ENCODE data around the gene SDHAF2.

DNA sequence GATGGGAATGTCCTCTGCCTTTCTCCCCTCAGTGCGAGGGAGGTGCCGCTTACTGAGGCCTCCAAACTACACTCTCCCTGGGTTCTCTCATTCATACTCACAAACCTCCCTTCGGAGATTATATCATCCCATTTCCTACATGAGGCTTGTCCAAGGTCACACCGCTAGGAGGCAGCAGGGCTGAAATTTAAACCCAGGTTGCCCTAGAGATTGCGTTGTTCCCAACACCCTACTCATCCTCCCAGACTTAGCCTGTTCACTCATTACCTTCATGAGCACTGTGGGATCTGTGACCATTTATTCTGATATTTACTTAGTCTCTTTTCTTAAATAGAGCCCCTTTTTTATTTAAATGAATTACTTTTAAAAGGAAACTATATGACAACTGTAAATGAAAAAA lies 31.1 kb downstream of the SDHAF2 start:
- TF ChIP-seq, protein P1, sequence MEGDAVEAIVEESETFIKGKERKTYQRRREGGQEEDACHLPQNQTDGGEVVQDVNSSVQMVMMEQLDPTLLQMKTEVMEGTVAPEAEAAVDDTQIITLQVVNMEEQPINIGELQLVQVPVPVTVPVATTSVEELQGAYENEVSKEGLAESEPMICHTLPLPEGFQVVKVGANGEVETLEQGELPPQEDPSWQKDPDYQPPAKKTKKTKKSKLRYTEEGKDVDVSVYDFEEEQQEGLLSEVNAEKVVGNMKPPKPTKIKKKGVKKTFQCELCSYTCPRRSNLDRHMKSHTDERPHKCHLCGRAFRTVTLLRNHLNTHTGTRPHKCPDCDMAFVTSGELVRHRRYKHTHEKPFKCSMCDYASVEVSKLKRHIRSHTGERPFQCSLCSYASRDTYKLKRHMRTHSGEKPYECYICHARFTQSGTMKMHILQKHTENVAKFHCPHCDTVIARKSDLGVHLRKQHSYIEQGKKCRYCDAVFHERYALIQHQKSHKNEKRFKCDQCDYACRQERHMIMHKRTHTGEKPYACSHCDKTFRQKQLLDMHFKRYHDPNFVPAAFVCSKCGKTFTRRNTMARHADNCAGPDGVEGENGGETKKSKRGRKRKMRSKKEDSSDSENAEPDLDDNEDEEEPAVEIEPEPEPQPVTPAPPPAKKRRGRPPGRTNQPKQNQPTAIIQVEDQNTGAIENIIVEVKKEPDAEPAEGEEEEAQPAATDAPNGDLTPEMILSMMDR (IDR thresholded peaks at IDR 0.05; ENCODE audit: insufficient read depth, low read length, poor library complexity, severe bottlenecking): no peak
- no peak for TF ChIP-seq EZH2phosphoT487 (conservative IDR thresholded peaks at IDR 0.05; ENCODE audit: low read length)
